AG10803 (cell line): ENCODE measurements around the gene CDKAL1.
A peak's percentile ranks its signal among the peaks of the same experiment; 100 is the strongest.

Experiments used
- DNase-seq: peaks from one replicate; pipeline ENCODE4 v3.0.0; 2010; ENCODE audit warnings: low read depth
- H3K4me3 ChIP-seq: 2 replicates; pipeline ENCODE4 v1.5.1; 2011; ENCODE audit warnings: mild to moderate bottlenecking, low read length, control low read depth
- TF ChIP-seq, protein P1 (sequence below): conservative IDR thresholded peaks from 2 replicates; pipeline ENCODE4 v1.5.1; 2011; ENCODE audit warnings: mild to moderate bottlenecking, low read length, control low read depth, inconsistent platforms

CDKAL1 gene

DNA sequence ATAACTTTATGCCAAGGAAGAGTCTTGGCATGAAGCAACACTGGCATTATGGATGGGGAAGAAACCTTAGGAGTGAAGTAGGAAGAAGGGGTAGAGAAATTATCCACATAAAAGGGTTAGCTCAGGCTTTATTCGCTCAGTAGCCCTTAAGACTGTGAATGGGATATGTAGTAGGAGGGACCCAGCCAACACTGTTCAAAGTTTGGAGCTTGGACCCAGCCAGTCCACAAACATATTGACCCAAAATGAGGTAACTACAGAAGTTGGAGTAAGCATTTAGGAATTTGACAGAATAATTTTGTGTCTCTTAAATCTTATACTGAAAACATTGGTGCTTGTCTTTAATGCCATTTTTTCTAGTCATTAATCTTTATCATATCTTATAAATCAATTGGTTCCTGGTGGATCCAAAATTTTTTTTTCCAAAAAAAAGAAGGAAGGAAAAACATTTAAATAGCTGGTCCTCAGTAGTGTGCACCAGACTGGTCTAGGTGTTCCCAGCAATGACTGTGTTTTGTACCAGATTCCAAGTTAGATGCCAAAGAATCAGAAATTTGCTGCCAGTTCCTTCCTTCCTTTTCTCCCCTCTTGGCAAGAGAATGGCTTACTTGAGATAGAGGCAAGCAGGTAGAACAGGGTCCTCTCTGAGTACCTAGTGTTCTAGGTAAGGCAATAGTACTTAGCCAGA lies 607.5 kb downstream of the CDKAL1 start:
- TF ChIP-seq, protein P1, sequence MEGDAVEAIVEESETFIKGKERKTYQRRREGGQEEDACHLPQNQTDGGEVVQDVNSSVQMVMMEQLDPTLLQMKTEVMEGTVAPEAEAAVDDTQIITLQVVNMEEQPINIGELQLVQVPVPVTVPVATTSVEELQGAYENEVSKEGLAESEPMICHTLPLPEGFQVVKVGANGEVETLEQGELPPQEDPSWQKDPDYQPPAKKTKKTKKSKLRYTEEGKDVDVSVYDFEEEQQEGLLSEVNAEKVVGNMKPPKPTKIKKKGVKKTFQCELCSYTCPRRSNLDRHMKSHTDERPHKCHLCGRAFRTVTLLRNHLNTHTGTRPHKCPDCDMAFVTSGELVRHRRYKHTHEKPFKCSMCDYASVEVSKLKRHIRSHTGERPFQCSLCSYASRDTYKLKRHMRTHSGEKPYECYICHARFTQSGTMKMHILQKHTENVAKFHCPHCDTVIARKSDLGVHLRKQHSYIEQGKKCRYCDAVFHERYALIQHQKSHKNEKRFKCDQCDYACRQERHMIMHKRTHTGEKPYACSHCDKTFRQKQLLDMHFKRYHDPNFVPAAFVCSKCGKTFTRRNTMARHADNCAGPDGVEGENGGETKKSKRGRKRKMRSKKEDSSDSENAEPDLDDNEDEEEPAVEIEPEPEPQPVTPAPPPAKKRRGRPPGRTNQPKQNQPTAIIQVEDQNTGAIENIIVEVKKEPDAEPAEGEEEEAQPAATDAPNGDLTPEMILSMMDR = no peak
- no peak for DNase-seq
- H3K4me3 ChIP-seq = no peak overlapping the region

DNA sequence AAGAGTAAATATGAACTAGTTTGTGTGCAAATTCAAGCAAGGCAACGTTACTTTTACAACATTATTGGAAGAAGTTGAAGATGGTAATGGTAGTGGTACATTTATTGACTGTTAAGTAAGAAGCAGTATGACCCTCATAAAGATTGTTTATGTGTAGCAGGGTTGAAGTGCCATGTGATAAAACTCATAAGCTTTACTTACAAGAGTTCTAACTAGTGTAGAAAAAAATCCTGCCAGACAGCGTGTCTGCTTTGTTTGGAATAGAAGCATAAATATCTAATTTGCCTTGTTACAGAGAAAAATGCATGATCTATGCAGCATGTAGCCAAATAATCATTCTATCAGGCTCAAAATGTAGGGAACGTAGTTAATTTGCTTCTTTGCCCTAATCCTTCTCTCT lies 608.5 kb downstream of the CDKAL1 start:
- TF ChIP-seq, protein P1 = no peak
- no peak overlapping the region for H3K4me3 ChIP-seq
- no peak for DNase-seq

DNA sequence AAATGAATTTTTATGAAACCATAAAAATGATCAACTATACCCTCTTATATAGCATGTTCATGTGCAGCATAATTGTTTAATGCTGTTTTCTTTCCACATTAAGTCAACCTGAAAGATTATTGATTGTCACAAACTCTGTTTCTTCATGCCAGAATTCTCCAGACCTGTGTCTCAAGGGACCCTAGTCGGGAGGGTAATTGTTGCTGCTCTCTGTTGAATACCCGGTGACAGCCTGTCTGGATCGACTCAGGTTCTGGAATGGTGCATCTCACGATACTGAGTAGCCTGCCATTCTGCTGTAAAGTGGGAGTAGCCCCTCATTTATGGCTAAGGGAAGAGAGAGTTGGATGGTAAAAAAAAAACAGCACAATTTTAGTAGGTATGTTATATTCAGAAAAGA lies 609.4 kb downstream of the CDKAL1 start:
- H3K4me3 ChIP-seq = no peak overlapping the region
- TF ChIP-seq, protein P1 = no peak
- no peak for DNase-seq

DNA sequence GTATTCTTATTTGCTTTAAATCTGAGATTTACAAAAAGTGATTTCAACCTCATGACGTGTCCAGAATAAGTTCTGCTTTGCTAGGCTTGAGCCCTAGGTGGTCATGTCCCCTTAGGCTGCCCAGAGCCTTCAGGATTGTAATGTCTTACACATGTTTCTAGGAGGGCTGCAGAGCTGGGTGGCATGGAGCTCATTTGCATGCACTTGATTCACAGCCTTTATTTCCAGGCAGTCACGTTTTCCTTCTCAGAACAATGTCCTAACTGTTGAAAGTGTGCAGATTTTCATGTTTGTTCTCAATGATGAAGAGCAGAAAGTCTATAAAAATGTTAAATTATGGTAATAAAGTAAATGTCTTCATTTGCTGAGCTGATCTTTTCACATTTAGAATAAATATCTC lies 610.7 kb downstream of the CDKAL1 start:
- DNase-seq = no peak
- H3K4me3 ChIP-seq = no peak overlapping the region
- TF ChIP-seq, protein P1 = no peak

DNA sequence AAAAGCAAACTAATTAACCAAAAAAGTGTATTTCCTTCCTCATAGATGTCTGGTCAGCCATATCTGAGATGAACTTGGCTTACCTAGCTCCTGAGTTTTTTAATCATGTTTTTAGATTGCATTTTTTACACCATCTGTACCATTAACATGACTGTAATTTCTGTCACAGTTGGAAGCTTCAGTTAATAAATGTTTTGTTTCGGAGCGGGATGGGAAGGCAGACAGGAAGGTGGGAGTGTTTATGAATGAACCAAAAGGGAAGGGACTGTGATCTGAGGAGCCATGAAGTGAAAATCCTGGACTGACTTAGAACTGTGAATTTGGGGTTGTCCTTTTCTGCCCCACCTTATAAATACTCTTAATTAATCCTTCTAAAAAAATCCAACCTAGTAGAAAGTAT lies 613.7 kb downstream of the CDKAL1 start:
- no peak for DNase-seq
- TF ChIP-seq, protein P1 = no peak
- no peak overlapping the region for H3K4me3 ChIP-seq

DNA sequence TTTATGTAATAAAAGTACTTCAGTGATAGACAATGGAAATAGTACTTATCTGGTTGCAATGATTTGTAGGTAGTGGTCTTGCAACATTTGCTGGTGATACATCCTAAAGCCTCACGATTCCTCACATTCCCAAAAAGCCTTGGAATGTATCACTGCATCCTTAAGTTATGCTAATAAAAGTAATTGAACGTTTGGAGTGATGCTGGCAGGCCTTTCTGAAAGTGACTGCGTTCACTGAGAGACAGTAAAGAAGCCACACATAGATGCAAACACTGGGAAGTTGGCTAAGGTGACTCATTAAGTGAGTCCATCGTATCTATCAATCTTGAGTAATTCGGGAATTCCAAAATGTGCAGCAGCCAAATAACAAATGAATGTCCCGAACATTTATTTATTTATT lies 615.2 kb downstream of the CDKAL1 start:
- TF ChIP-seq, protein P1 = no peak
- no peak overlapping the region for H3K4me3 ChIP-seq
- peak; percentile 93 for DNase-seq

DNA sequence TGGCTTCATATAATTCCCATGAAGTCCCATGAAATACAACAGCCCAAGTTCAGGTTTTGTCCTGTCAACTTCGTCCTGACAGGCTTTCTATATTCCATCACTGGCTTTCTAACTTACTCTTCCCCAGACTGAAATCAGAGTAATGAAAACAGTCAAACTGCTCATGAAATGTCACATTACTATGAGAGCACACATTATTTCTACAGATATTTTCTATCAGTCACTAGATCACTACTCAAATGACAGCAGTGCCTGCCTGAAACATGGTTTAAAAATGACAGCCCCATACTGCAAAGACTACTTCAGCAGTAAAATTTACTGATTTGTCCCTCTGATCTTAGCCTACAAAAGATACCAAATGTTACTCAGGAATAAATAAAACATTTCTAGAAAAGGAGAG lies 616.4 kb downstream of the CDKAL1 start:
- no peak for DNase-seq
- H3K4me3 ChIP-seq = no peak overlapping the region
- TF ChIP-seq, protein P1 = no peak
